Endothelial cell of umbilical vein (primary cell): ENCODE results near the gene CNEP1R1. TPM values are rescaled to one million over a fixed set of nuclear protein-coding genes. Genes with fewer than 3 reads are reported as not detected.

Experiments
- BruUV-seq: library from RNA; stranded (reverse); fragments of 400-500 nt; replicated peaks from 2 replicates; lab custom pipeline; 2021; lab: Mats Ljungman, UMichigan
- CTCF ChIA-PET: fragments of 300-600, 350-600 bp; sonication (Branson Sonifier 250); formaldehyde crosslinking; loops from one replicate; lab custom pipeline; 2021; ENCODE audit warnings: antibody characterized with exemption, inconsistent platforms; lab: Charles Lee
- POLR2A ChIA-PET: fragments of 300-600, 350-600 bp; sonication (Branson Sonifier 250); formaldehyde crosslinking; loops from one replicate; lab custom pipeline; 2021; ENCODE audit warnings: antibody characterized with exemption, inconsistent platforms; lab: Charles Lee
- DNase-seq: peaks from one replicate; pipeline ENCODE4 v3.0.0-alpha.2; 2011; ENCODE audit warnings: low read depth, low spot score
- FAIRE-seq: peaks from 2 replicates; lab custom pipeline; 2011; peaks lifted over from hg19 to GRCh38; lab: Jason Lieb, UNC
- H2AFZ ChIP-seq: 2 replicates; pipeline ENCODE4 v1.6.0; 2012; ENCODE audit warnings: low read depth, low read length, control low read depth, inconsistent platforms
- H3K27ac ChIP-seq: 2 replicates; pipeline ENCODE4 v1.5.1; 2011; ENCODE audit warnings: low read depth, mild to moderate bottlenecking, control low read depth, low read length, moderate library complexity; ENCODE audit not compliant: insufficient read depth
- H3K27me3 ChIP-seq, 2 experiments: 2 replicates each; pipeline versions ENCODE4 v1.6.0 to v1.6.1; 2011; ENCODE audit warnings: low read length in 2 of 2, mixed read lengths in 1 of 2; ENCODE audit not compliant: control insufficient read depth in 2 of 2, insufficient read depth in 2 of 2
- H3K36me3 ChIP-seq, 2 experiments: 2 replicates in 1 of 2; 3 replicates in 1 of 2; pipeline ENCODE4 v1.5.1; 2011; ENCODE audit warnings: low read length in 2 of 2, mild to moderate bottlenecking in 1 of 2, moderate library complexity in 1 of 2; ENCODE audit not compliant: control insufficient read depth in 2 of 2, insufficient read depth in 2 of 2; ENCODE audit errors: extremely low read depth in 1 of 2
- H3K4me1 ChIP-seq: 3 replicates; pipeline ENCODE4 v1.5.1; 2011; ENCODE audit warnings: mild to moderate bottlenecking, low read length; ENCODE audit not compliant: control insufficient read depth, insufficient read depth; ENCODE audit errors: extremely low read depth
- H3K4me2 ChIP-seq: 2 replicates; pipeline ENCODE4 v1.6.1; 2011; ENCODE audit warnings: low read length, control low read depth, mixed read lengths; ENCODE audit not compliant: insufficient read depth
- H3K4me3 ChIP-seq, 3 experiments: fragments of 200-600 bp in 1 of 3; sonication (generic), shearing (Covaris generic) in 1 of 3; replicated peaks in 1 of 3; 2 replicates each; pipeline ENCODE4 v1.5.1; 2011 to 2016; ENCODE audit warnings: control low read depth in 3 of 3, low read length in 3 of 3, mild to moderate bottlenecking in 2 of 3, inconsistent platforms in 1 of 3, low read depth in 1 of 3, moderate library complexity in 1 of 3; ENCODE audit not compliant: insufficient read depth in 1 of 3
- H3K79me2 ChIP-seq: 2 replicates; pipeline ENCODE4 v1.6.0; 2012; ENCODE audit warnings: low read length, inconsistent platforms; ENCODE audit not compliant: control insufficient read depth, insufficient read depth
- H3K9ac ChIP-seq: replicated peaks from 2 replicates; pipeline ENCODE3; 2011; ENCODE audit warnings: low read length, control low read depth; ENCODE audit not compliant: insufficient read depth; ENCODE audit errors: extremely low read depth
- H3K9me1 ChIP-seq: replicated peaks from 3 replicates; pipeline ENCODE4 v1.6.0; 2011; ENCODE audit warnings: mild to moderate bottlenecking, low read length; ENCODE audit not compliant: control insufficient read depth, insufficient read depth; ENCODE audit errors: extremely low read depth
- H3K9me3 ChIP-seq: replicated peaks from 2 replicates; pipeline ENCODE4 v1.5.1; 2012; ENCODE audit warnings: low read length, inconsistent platforms; ENCODE audit not compliant: control insufficient read depth, insufficient read depth
- H4K20me1 ChIP-seq: replicated peaks from 2 replicates; pipeline ENCODE3; 2011; ENCODE audit warnings: mild to moderate bottlenecking, low read length; ENCODE audit not compliant: control insufficient read depth, insufficient read depth; ENCODE audit errors: extremely low read depth
- EZH2 ChIP-seq: IDR thresholded peaks from 2 replicates; pipeline ENCODE4 v1.6.1; 2012; ENCODE audit warnings: borderline replicate concordance, low read depth, mild to moderate bottlenecking, moderate library complexity, low read length, inconsistent platforms; ENCODE audit not compliant: severe bottlenecking
- FOS ChIP-seq: IDR thresholded peaks from 2 replicates; pipeline ENCODE4 v1.6.1; 2011; ENCODE audit warnings: mild to moderate bottlenecking, low read length, moderate library complexity, borderline replicate concordance; ENCODE audit not compliant: insufficient read depth
- GATA2 ChIP-seq: IDR thresholded peaks from 2 replicates; pipeline ENCODE4 v1.7.0; 2011; ENCODE audit warnings: low read depth, mild to moderate bottlenecking, moderate library complexity, mixed read lengths, low read length; ENCODE audit not compliant: insufficient read length, insufficient read depth
- JUN ChIP-seq: IDR thresholded peaks from 2 replicates; pipeline ENCODE4 v1.6.1; 2011; ENCODE audit warnings: borderline replicate concordance, low read depth; ENCODE audit not compliant: insufficient read length, insufficient read depth
- MYC ChIP-seq: IDR thresholded peaks from one replicate; pipeline ENCODE4 v1.6.1; 2011; ENCODE audit warnings: mild to moderate bottlenecking, low read depth, low read length
- POLR2A ChIP-seq: IDR thresholded peaks from 2 replicates; pipeline ENCODE4 v1.6.1; 2012; ENCODE audit warnings: low read depth, mild to moderate bottlenecking, control low read depth, low read length
- POLR2AphosphoS5 ChIP-seq: IDR thresholded peaks from 2 replicates; pipeline ENCODE4 v1.6.1; 2012; ENCODE audit warnings: low read depth, mild to moderate bottlenecking, control low read depth, low read length, moderate library complexity; ENCODE audit not compliant: insufficient read depth
- dilution Hi-C: fragments of 300-500 bp; cut with MboI; formaldehyde crosslinking; loops from one replicate; pipeline ENCODE4 v1.15.0; 2019; ENCODE audit warnings: low sequenced_read_pairs; ENCODE audit not compliant: extremely low pct_ligation_motif_present
- intact Hi-C: fragments of 100-400 bp; cut with micrococcal nuclease; formaldehyde crosslinking; loops from one replicate; pipeline ENCODE4 v1.10.0; 2022
- polyA plus RNA-seq, 4 experiments: library from polyadenylated mRNA; depleted of rRNA in 3 of 4; stranded (reverse) in 3 of 4; unstranded in 1 of 4; fragments of >200 nt; gene quantifications; 2 replicates each; pipeline versions ENCODE4 v1.2.1 to v1.2.3, GENCODE V29; 2011 to 2012; ENCODE audit warnings: missing spikeins in 1 of 4
- total RNA-seq: library from RNA; stranded (reverse); gene quantifications from 2 replicates; pipeline ENCODE4 v1.2.3, GENCODE V29; 2021
- TF ChIP-seq, protein P1 (sequence below), 2 donors: IDR thresholded peaks; 1 replicate in 1 of 2; 2 replicates in 1 of 2; pipeline ENCODE4 v1.5.1; 2011; ENCODE audit warnings: low read length in 2 of 2, mild to moderate bottlenecking in 2 of 2, moderate library complexity in 2 of 2, control low read depth in 1 of 2, inconsistent platforms in 1 of 2, low read depth in 1 of 2; ENCODE audit not compliant: insufficient read depth in 1 of 2; ENCODE audit errors: extremely low read depth in 1 of 2
- TF ChIP-seq, protein P2 (sequence below): IDR thresholded peaks from 2 replicates; pipeline ENCODE4 v1.6.1; 2011; ENCODE audit not compliant: insufficient read depth, insufficient read length

CNEP1R1 gene
- total and polyA plus RNA-seq, 2 donors (not counting 3 experiments of a cell fraction or from before 2014, with no cell fraction given) = 15.3 to 23.2 TPM

DNA sequence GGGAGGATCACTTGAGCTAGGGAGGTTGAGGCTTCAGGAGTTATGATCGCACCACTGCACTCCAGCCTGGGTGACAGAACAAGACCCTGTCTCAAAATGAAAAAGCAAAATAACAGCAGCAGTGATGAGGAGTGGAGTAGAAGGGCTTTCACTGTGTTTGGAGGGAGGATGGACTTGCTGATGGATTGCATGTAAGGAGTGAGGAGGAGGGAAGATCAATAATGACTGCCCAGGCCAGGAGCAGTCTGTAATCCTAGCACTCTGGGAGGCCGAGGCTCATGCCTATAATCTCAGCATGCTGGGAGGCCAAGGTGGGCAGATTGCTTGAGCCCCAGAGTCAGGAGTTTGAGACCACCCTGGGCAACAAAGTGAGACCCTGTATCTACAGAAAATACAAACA lies 14.8 kb upstream of the CNEP1R1 start:
- CTCF ChIA-PET = no interaction called here
- Histone ChIP-seq H3K79me2 (no peaks in the 10 kb centered on the region), H3K4me3 (no peak overlapping the region), H3K4me2 (no peak overlapping the region), H3K4me1 (no peaks in the 10 kb centered on the region), H3K9me3 (no peaks in the 10 kb centered on the region), H3K9me1 (no peaks in the 10 kb centered on the region), H3K36me3 (no peaks in the 10 kb centered on the region), H3K27ac (no peak overlapping the region), H2AFZ (no peak overlapping the region), H3K9ac (no peak overlapping the region), H4K20me1 (no peaks in the 10 kb centered on the region), H3K27me3 (no peaks in the 10 kb centered on the region)
- no TSS peak for BruUV-seq
- dilution Hi-C loops (no loop called here), intact Hi-C loops (no loop called here)
- FAIRE-seq = no peak
- no peak for DNase-seq
- TF ChIP-seq POLR2A (no peak), JUN (no peak), FOS (no peak)
- TF ChIP-seq, protein P1, sequence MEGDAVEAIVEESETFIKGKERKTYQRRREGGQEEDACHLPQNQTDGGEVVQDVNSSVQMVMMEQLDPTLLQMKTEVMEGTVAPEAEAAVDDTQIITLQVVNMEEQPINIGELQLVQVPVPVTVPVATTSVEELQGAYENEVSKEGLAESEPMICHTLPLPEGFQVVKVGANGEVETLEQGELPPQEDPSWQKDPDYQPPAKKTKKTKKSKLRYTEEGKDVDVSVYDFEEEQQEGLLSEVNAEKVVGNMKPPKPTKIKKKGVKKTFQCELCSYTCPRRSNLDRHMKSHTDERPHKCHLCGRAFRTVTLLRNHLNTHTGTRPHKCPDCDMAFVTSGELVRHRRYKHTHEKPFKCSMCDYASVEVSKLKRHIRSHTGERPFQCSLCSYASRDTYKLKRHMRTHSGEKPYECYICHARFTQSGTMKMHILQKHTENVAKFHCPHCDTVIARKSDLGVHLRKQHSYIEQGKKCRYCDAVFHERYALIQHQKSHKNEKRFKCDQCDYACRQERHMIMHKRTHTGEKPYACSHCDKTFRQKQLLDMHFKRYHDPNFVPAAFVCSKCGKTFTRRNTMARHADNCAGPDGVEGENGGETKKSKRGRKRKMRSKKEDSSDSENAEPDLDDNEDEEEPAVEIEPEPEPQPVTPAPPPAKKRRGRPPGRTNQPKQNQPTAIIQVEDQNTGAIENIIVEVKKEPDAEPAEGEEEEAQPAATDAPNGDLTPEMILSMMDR (IDR thresholded peaks at IDR 0.05; ENCODE audit: extremely low read depth in 1 of 2, insufficient read depth in 1 of 2, low read depth in 1 of 2, low read length in 2 of 2) = no peak
- POLR2A ChIA-PET = no interaction called here

DNA sequence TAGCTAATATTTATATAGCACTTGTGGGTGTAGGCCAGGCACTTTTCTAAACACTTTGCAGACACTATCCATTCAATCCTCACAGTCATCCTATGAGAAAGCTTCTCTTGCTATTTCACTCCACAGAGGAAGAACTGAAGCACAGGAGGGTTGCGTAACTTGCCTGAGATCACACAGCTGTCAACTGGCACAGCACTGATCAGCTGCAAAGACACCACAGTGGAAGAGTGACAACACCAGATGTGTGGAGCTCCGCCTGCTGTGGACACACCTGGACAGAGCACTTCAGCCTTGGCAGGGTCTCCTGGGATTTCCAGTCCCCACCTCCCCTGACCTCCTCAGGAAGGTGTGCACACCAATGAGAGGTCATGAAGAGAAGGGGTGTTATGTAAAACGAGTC lies 13.3 kb upstream of the CNEP1R1 start:
- Histone ChIP-seq H3K9ac (no peak overlapping the region), H3K4me2 (no peak overlapping the region), H3K9me3 (no peaks in the 10 kb centered on the region), H3K27ac (no peak overlapping the region), H4K20me1 (no peaks in the 10 kb centered on the region), H3K36me3 (no peaks in the 10 kb centered on the region), H3K27me3 (no peaks in the 10 kb centered on the region), H3K4me3 (no peak overlapping the region), H2AFZ (no peak overlapping the region), H3K4me1 (no peaks in the 10 kb centered on the region), H3K9me1 (no peaks in the 10 kb centered on the region), H3K79me2 (no peaks in the 10 kb centered on the region)
- CTCF ChIA-PET = interaction anchor here (1.1 to 2.2 kb wide), 3 partner anchors 11 to 35 kb away, joined by 3 to 10 read pairs (median 3); partner anchors contain the start of gene CNEP1R1
- intact Hi-C loops (no loop called here), dilution Hi-C loops (no loop called here)
- FAIRE-seq (no peak), DNase-seq (no peak)
- no TSS peak for BruUV-seq
- POLR2A ChIA-PET = no interaction called here
- TF ChIP-seq JUN = no peak
- TF ChIP-seq, protein P1 (IDR thresholded peaks at IDR 0.05; ENCODE audit: extremely low read depth in 1 of 2, insufficient read depth in 1 of 2, low read depth in 1 of 2, low read length in 2 of 2) = no peak
- TF ChIP-seq, protein P2, sequence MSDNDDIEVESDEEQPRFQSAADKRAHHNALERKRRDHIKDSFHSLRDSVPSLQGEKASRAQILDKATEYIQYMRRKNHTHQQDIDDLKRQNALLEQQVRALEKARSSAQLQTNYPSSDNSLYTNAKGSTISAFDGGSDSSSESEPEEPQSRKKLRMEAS = no peak
- TF ChIP-seq POLR2AphosphoS5 = no peak
- no peak for TF ChIP-seq EZH2
- TF ChIP-seq FOS = no peak
- no peak for TF ChIP-seq POLR2A
- no peak for TF ChIP-seq MYC
- TF ChIP-seq GATA2 = no peak
